Kidney (tissue), 14 donors: ENCODE results near the gene AIFM2. TPM values are rescaled to one million over a fixed set of nuclear protein-coding genes. Genes with fewer than 3 reads are reported as not detected.

Experiments used
- DNase-seq, 5 donors: peaks; one replicate each; pipeline ENCODE4 v3.0.0-alpha.2; 2013 to 2020
- FAIRE-seq: peaks from 2 replicates; lab custom pipeline; 2012; peaks lifted over from hg19 to GRCh38; lab: Jason Lieb, UNC
- H3K27ac ChIP-seq, 2 donors: one replicate each; pipeline ENCODE4 v1.7.0; 2013; ENCODE audit warnings: low read depth in 2 of 2, low read length in 2 of 2, inconsistent platforms in 1 of 2
- H3K27me3 ChIP-seq: one replicate; pipeline ENCODE4 v1.7.1; 2013; ENCODE audit warnings: low read length, inconsistent platforms; ENCODE audit not compliant: control insufficient read depth, insufficient read depth
- H3K36me3 ChIP-seq, 3 donors: one replicate each; pipeline versions ENCODE4 v1.7.0 to v1.7.1; 2013; ENCODE audit warnings: low read length in 3 of 3, control low read depth in 1 of 3, inconsistent platforms in 1 of 3; ENCODE audit not compliant: insufficient read depth in 3 of 3, control insufficient read depth in 2 of 3
- H3K4me1 ChIP-seq, 3 donors: one replicate each; pipeline versions ENCODE4 v1.7.0 to v1.7.1; 2013; ENCODE audit warnings: low read length in 3 of 3, inconsistent platforms in 1 of 3, low read depth in 1 of 3; ENCODE audit not compliant: control insufficient read depth in 2 of 3, insufficient read depth in 2 of 3
- H3K4me3 ChIP-seq, 3 donors: one replicate each; pipeline versions ENCODE4 v1.7.0 to v1.8.1; 2013; ENCODE audit warnings: low read length in 3 of 3, control low read depth in 1 of 3, inconsistent platforms in 1 of 3
- H3K9ac ChIP-seq, 3 donors: one replicate each; pipeline versions ENCODE4 v1.7.0 to v1.7.1; 2013; ENCODE audit warnings: low read length in 3 of 3, control low read depth in 1 of 3, inconsistent platforms in 1 of 3
- H3K9me3 ChIP-seq, 3 donors: one replicate each; pipeline versions ENCODE4 v1.7.0 to v1.7.1; 2013; ENCODE audit warnings: low read length in 3 of 3, control low read depth in 1 of 3, inconsistent platforms in 1 of 3; ENCODE audit not compliant: control insufficient read depth in 2 of 3, insufficient read depth in 1 of 3
- CTCF ChIP-seq: IDR thresholded peaks from 3 replicates; pipeline ENCODE4 v1.5.1; 2012; ENCODE audit warnings: mild to moderate bottlenecking, moderate library complexity, borderline replicate concordance; ENCODE audit not compliant: insufficient read depth; ENCODE audit errors: extremely low read depth
- intact Hi-C: fragments of 100-400 bp; cut with DNase I; formaldehyde crosslinking; loops from one replicate; pipeline ENCODE4 v1.11.1; 2022
- polyA plus RNA-seq: library from polyadenylated mRNA; stranded (reverse); fragments of 350-450 nt; fragmentation: Illumina TruSeq; extraction: RNeasy Lipid Tissue Mini Kit (QIAGEN cat#74804); gene quantifications from one replicate; pipeline ENCODE4 v1.2.3, GENCODE V29; 2014; ENCODE audit warnings: low read depth, low replicate concordance; ENCODE audit not compliant: insufficient read depth
- total RNA-seq: library from RNA; stranded (reverse); fragmentation: NEBNext Ultra II Directional; extraction: Animal tissue kit (Norgen Biotek cat#: 25700); gene quantifications from one replicate; pipeline ENCODE4 v1.2.1, GENCODE V29; 2021
- donor health status: control.
- donor health status: control.
- donor health status: control.
- donor health status: control.
- donor health status: control.
- donor health status: DM: yes; HTN: yes; CAD: no.
- donor health status: Normal renal cell carcinoma (clear cell type).

Gene AIFM2
- total and polyA plus RNA-seq, 2 donors from 2014 or later, result 12.7 to 14.8 TPM

DNA sequence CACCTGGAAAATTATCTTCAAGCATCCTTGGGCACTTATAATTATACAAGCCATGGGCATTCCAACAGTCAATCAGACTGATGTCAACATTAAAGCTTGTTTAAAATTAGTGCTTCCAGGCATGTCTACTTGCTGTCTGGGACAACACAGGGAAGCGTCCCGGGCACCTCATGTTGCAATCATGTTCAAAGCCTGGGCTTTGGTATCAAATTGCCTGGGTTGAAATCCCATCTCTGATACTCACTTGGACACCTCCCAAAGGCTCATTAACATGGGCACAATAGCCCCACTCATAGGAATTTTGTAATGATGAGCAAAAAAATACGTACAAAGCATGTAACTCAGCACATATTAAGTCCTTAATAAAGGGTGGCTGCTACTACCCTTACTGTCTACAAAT is 14.4 kb downstream of the AIFM2 start:
- H3K27me3 ChIP-seq, result no peaks in the 10 kb centered on the region
- intact Hi-C loops, result no loop called here
- TF ChIP-seq CTCF, result no peak
- no peak overlapping the region for H3K27ac ChIP-seq
- FAIRE-seq (no peak), DNase-seq (no peak)
- peaks cover 0 to 2% (median 0%) of the 10 kb centered on the region in 3 donors for H3K4me1 ChIP-seq
- H3K4me3 ChIP-seq, result no peak overlapping the region
- H3K36me3 ChIP-seq, result peaks cover 0 to 6% (median 4%) of the 10 kb centered on the region in 3 donors
- no peak overlapping the region for H3K9ac ChIP-seq
- H3K9me3 ChIP-seq, result no peaks in the 10 kb centered on the region

DNA sequence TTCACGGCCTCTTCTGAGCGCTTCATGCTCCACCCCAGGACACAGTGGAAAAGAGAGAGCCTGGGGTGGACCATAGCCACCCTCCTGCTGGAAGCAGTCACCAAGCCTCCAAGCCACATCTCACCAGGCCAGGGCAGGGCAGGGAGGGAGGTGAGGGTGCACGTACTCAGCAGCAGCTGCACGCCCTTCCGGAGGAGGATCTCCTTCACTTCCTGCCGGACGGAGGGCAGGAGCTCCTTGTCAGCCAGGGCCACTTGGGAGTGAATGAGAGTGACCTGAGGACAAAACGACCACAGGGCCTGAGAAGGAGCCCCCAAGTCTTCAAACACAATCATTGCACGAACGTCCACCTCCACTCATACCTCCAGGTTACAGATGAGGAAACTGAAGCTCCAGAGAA is 15.0 kb downstream of the AIFM2 start:
- FAIRE-seq, result no peak
- peaks cover 0 to 6% (median 5%) of the 10 kb centered on the region in 3 donors for H3K36me3 ChIP-seq
- intact Hi-C loops, result no loop called here

DNA sequence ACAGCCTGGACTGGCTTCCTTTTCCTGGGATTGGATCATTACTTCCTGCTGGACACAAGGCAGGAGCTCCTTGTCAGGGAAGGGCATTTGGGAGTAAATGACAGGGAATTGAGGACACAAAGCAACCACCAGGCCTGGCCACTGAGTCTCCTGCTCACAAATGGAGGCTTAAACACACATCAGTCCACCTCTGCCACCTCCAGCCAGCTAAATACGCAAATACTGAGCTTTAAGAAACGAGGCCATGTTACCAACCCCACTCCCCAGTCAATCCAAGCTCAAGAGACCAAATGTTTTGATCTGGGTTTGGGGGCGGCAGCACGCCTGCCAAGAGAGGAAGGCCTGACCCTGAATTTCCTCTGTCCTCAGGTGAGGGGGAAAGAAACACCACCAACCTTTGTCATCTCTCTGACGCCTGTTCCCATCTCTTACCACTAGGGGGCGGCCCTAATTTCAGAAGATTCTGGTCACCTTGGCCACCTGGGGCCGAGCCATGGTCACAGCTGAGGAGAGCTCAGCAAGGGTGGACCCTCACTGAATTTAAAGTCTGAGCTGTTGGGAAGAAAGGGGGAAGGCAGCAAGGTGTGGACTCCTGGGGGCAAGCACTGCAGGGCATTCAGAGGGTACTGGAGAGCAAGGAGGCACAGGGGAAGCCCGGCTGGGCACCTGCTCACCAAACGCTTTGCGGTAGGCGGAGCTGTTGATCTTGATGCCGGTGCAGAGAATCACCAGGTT is 16.5 kb downstream of the AIFM2 start:
- Histone ChIP-seq H3K4me3 (no peak overlapping the region), H3K4me1 (peaks cover 0 to 2% (median 0%) of the 10 kb centered on the region in 3 donors), H3K27me3 (no peaks in the 10 kb centered on the region), H3K9me3 (no peaks in the 10 kb centered on the region), H3K9ac (no peak overlapping the region), H3K27ac (no peak overlapping the region), H3K36me3 (peaks cover 0 to 6% (median 5%) of the 10 kb centered on the region in 3 donors)
- intact Hi-C loops, result no loop called here
- peak in 4 of 5 donors; percentile 59 to 77 (median 66) for DNase-seq
- TF ChIP-seq CTCF, result peak; percentile 74
- no peak for FAIRE-seq

More for the DNA sequence above, 15.0 kb downstream of the AIFM2 start:
- Histone ChIP-seq H3K27ac (no peak overlapping the region), H3K4me3 (no peak overlapping the region), H3K9ac (no peak overlapping the region), H3K9me3 (no peaks in the 10 kb centered on the region), H3K27me3 (no peaks in the 10 kb centered on the region), H3K4me1 (peaks cover 0 to 2% (median 0%) of the 10 kb centered on the region in 3 donors)
- no peak for TF ChIP-seq CTCF
- no peak for DNase-seq

DNA sequence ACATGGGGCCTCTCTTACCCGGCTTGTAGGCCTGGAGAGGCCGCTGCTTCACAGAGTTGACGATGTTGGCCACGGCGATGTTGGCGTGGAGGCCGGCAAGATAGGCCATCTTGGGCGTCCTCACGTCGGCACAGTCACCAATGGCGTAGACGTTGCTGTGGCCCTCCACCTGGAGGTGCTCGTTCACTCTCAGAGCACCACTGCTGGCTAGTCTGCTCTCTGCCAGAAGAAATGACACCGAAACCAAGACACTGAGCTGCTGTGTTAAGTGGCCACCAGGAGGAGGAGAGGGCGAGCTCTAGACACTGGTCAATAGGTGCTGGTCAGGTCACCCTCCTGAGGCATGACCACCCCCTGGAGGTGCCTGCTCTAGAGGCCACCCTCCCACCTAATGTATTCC is 17.7 kb downstream of the AIFM2 start:
- intact Hi-C loops, result no loop called here
- FAIRE-seq, result no peak
- no peaks in the 10 kb centered on the region for H3K9me3 ChIP-seq
- H3K36me3 ChIP-seq, result peaks cover 0 to 6% (median 5%) of the 10 kb centered on the region in 3 donors
- DNase-seq, result no peak
- TF ChIP-seq CTCF, result no peak
- no peaks in the 10 kb centered on the region for H3K27me3 ChIP-seq
- H3K4me3 ChIP-seq, result no peak overlapping the region
- peaks cover 0 to 2% (median 0%) of the 10 kb centered on the region in 3 donors for H3K4me1 ChIP-seq
- H3K9ac ChIP-seq, result no peak overlapping the region
- no peak overlapping the region for H3K27ac ChIP-seq
